ENCODE results near the gene PGM2L1. TPM values are rescaled to one million over a fixed set of nuclear protein-coding genes. Genes with fewer than 3 reads are reported as not detected.

Gene PGM2L1
- total RNA-seq, 2 donors from 2014 or later: 12.0 to 16.1 TPM

DNA sequence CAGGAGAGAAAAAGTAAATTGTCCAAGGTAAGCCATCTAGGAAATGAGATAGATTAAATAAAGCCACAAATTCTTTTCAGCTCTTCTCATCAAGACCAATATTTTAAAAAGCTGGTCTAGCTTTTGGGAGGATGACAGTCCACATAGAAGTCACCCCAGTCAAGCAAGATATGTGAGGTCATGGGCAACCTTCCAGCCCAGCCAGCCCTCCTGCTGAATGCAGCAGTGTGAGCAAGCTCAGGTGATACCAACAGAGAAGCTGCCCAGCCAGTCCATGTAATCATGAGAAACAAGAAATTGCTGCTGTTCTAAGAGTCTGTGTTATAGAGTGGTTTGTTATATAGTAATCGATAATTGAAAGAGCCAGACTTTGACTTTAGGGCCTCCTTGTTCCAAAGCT is 40.4 kb upstream of the PGM2L1 start:
- H3K27me3 ChIP-seq (ENCODE audit: control insufficient read depth, insufficient read depth, low read length, poor library complexity, severe bottlenecking): no peaks in the 10 kb centered on the region
- no peaks in the 10 kb centered on the region for H3K9me3 Mint-ChIP-seq
- DNase-seq: no peak
- no peak overlapping the region for H3K9ac ChIP-seq (ENCODE audit: extremely low read depth, low read length, poor library complexity, severe bottlenecking)
- H3K27ac ChIP-seq (ENCODE audit: low read depth, low read length): no peak overlapping the region
- H3K4me3 ChIP-seq (ENCODE audit: low read length): no peak overlapping the region
- no peaks in the 10 kb centered on the region for H3K36me3 Mint-ChIP-seq (ENCODE audit: low read depth)
- no peak overlapping the region for H3K4me3 Mint-ChIP-seq
- WGBS, 2 experiments (ENCODE audit: insufficient coverage in 1 of 2, insufficient read length in 1 of 2): 78% methylated on average over 1 of the region's 1 CpG; no CpG with 5 or more reads in 1 of the 2 experiments
- H3K9me3 ChIP-seq (ENCODE audit: control insufficient read depth, low read length): no peaks in the 10 kb centered on the region
- H3K4me1 ChIP-seq (ENCODE audit: control insufficient read depth, insufficient read depth, low read length): peaks cover 7% of the 10 kb centered on the region
- H3K4me1 Mint-ChIP-seq: peaks cover 16% of the 10 kb centered on the region
- no peaks in the 10 kb centered on the region for H3K36me3 ChIP-seq (ENCODE audit: control insufficient read depth, insufficient read depth, low read length)
- no peak overlapping the region for H3K27ac Mint-ChIP-seq
- no peaks in the 10 kb centered on the region for H3K27me3 Mint-ChIP-seq (ENCODE audit: insufficient read depth)
- TF ChIP-seq, protein P1, sequence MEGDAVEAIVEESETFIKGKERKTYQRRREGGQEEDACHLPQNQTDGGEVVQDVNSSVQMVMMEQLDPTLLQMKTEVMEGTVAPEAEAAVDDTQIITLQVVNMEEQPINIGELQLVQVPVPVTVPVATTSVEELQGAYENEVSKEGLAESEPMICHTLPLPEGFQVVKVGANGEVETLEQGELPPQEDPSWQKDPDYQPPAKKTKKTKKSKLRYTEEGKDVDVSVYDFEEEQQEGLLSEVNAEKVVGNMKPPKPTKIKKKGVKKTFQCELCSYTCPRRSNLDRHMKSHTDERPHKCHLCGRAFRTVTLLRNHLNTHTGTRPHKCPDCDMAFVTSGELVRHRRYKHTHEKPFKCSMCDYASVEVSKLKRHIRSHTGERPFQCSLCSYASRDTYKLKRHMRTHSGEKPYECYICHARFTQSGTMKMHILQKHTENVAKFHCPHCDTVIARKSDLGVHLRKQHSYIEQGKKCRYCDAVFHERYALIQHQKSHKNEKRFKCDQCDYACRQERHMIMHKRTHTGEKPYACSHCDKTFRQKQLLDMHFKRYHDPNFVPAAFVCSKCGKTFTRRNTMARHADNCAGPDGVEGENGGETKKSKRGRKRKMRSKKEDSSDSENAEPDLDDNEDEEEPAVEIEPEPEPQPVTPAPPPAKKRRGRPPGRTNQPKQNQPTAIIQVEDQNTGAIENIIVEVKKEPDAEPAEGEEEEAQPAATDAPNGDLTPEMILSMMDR (conservative IDR thresholded peaks at IDR 0.05): no peak

- Histone ChIP-seq H3K9ac (ENCODE audit: extremely low read depth, low read length, poor library complexity, severe bottlenecking) (no peak overlapping the region), H3K9me3 (ENCODE audit: control insufficient read depth, low read length) (no peaks in the 10 kb centered on the region), H3K4me1 (ENCODE audit: control insufficient read depth, insufficient read depth, low read length) (no peaks in the 10 kb centered on the region), H3K27ac (ENCODE audit: low read depth, low read length) (no peak overlapping the region), H3K4me3 (ENCODE audit: low read length) (no peak overlapping the region), H3K27me3 (ENCODE audit: control insufficient read depth, insufficient read depth, low read length, poor library complexity, severe bottlenecking) (no peaks in the 10 kb centered on the region), H3K36me3 (ENCODE audit: control insufficient read depth, insufficient read depth, low read length) (no peaks in the 10 kb centered on the region)
- Mint-ChIP-seq H3K4me3 (no peak overlapping the region), H3K27ac (no peak overlapping the region), H3K36me3 (ENCODE audit: low read depth) (no peaks in the 10 kb centered on the region), H3K27me3 (ENCODE audit: insufficient read depth) (no peaks in the 10 kb centered on the region), H3K4me1 (peaks cover 5% of the 10 kb centered on the region), H3K9me3 (no peaks in the 10 kb centered on the region)
- no peak for DNase-seq
- TF ChIP-seq, protein P1 (conservative IDR thresholded peaks at IDR 0.05): no peak
- WGBS, 2 experiments (ENCODE audit: insufficient coverage in 1 of 2, insufficient read length in 1 of 2): 100% methylated on average over 1 of the region's 1 CpG; no CpG with 5 or more reads in 1 of the 2 experiments
Observed at GRCh38 chr11:74437441-74438042, 39.3 kb upstream of the PGM2L1 start.

DNA sequence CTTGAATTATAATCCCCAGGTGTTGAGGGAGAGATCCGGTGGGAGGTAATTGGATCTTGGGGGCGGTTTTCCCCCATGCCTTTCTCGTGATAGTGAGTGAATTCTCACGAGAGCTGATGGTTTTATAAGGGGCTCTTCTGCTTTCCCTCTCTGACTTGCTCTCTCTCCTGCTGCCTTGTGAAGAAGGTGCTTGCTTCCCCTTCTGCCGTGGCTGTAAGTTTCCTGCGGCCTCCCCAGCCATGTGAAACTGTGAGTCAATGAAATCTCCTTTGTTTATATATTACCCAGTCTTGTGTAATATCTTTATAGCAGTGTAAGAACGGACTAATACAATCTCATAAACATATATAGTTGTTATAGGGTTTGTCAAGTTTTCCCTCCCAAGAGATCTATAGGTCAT is 36.3 kb upstream of the PGM2L1 start:
- H3K36me3 Mint-ChIP-seq (ENCODE audit: low read depth): no peaks in the 10 kb centered on the region
- H3K27me3 Mint-ChIP-seq (ENCODE audit: insufficient read depth): no peaks in the 10 kb centered on the region
- H3K4me1 Mint-ChIP-seq: no peaks in the 10 kb centered on the region

More for the DNA sequence above, 36.3 kb upstream of the PGM2L1 start:
- Mint-ChIP-seq H3K27ac (no peak overlapping the region), H3K4me3 (no peak overlapping the region), H3K9me3 (no peaks in the 10 kb centered on the region)
- Histone ChIP-seq H3K27ac (ENCODE audit: low read depth, low read length) (no peak overlapping the region), H3K9me3 (ENCODE audit: control insufficient read depth, low read length) (no peaks in the 10 kb centered on the region), H3K27me3 (ENCODE audit: control insufficient read depth, insufficient read depth, low read length, poor library complexity, severe bottlenecking) (no peaks in the 10 kb centered on the region), H3K36me3 (ENCODE audit: control insufficient read depth, insufficient read depth, low read length) (no peaks in the 10 kb centered on the region), H3K4me1 (ENCODE audit: control insufficient read depth, insufficient read depth, low read length) (no peaks in the 10 kb centered on the region), H3K9ac (ENCODE audit: extremely low read depth, low read length, poor library complexity, severe bottlenecking) (no peak overlapping the region), H3K4me3 (ENCODE audit: low read length) (no peak overlapping the region)
- TF ChIP-seq, protein P1 (conservative IDR thresholded peaks at IDR 0.05): no peak
- 88 to 100% methylated on average over 1 to 5 of the region's 7 CpGs for WGBS, 2 experiments (ENCODE audit: insufficient coverage in 1 of 2, insufficient read length in 1 of 2)
- no peak for DNase-seq

Data from endodermal cell (in vitro differentiated cells).